H1 (cell line): ENCODE data around the gene TEAD4. TPM values are rescaled to one million over a fixed set of nuclear protein-coding genes. Genes with fewer than 3 reads are reported as not detected.

Source experiments
- CTCF ChIA-PET: fragments of 300-600 bp; sonication (Branson Sonifier 250); formaldehyde crosslinking; loops from one replicate; lab custom pipeline; 2021; ENCODE audit not compliant: partially characterized antibody; lab: Charles Lee
- POLR2A ChIA-PET: fragments of 300-600 bp; sonication (Branson Sonifier 250); formaldehyde crosslinking; loops from one replicate; lab custom pipeline; 2021; ENCODE audit warnings: inconsistent platforms; ENCODE audit not compliant: partially characterized antibody; lab: Charles Lee
- DNase-seq, 2 experiments: peaks; one replicate each; pipeline versions ENCODE4 v3.0.0 to v3.0.0-alpha.2; 2010 to 2022; ENCODE audit warnings: low spot score in 2 of 2, low read depth in 1 of 2, mixed read lengths in 1 of 2
- FAIRE-seq: peaks from 2 replicates; lab custom pipeline; 2011; peaks lifted over from hg19 to GRCh38; lab: Jason Lieb, UNC
- H2AFZ ChIP-seq: 2 replicates; pipeline ENCODE4 v1.8.1; 2012; ENCODE audit warnings: low read length, inconsistent platforms
- H2AK5ac ChIP-seq: 2 replicates; pipeline ENCODE4 v1.6.1; 2013; ENCODE audit warnings: low read depth, low read length
- H2BK120ac ChIP-seq: replicated peaks from 2 replicates; pipeline ENCODE3; 2013; ENCODE audit warnings: low read depth, low read length, inconsistent platforms
- H2BK12ac ChIP-seq: 2 replicates; pipeline ENCODE4 v1.6.1; 2013; ENCODE audit warnings: low read depth, low read length
- H2BK15ac ChIP-seq: 2 replicates; pipeline ENCODE4 v1.6.1; 2013; ENCODE audit warnings: low read length
- H2BK20ac ChIP-seq: 2 replicates; pipeline ENCODE4 v1.6.1; 2013; ENCODE audit warnings: low read length
- H2BK5ac ChIP-seq: 2 replicates; pipeline ENCODE4 v1.6.1; 2013; ENCODE audit warnings: low read depth, low read length
- H3K14ac ChIP-seq: 2 replicates; pipeline ENCODE4 v1.6.1; 2013; ENCODE audit warnings: inconsistent platforms; ENCODE audit not compliant: insufficient read length
- H3K18ac ChIP-seq: 2 replicates; pipeline ENCODE4 v1.6.1; 2013; ENCODE audit warnings: low read length; ENCODE audit errors: extremely low read depth
- H3K23ac ChIP-seq: 2 replicates; pipeline ENCODE4 v1.6.1; 2013; ENCODE audit warnings: inconsistent platforms; ENCODE audit not compliant: insufficient read length
- H3K23me2 ChIP-seq: 2 replicates; pipeline ENCODE4 v1.6.1; 2013; ENCODE audit warnings: low read depth, low read length
- H3K27ac ChIP-seq: 2 replicates; pipeline ENCODE4 v1.6.1; 2011; ENCODE audit warnings: low read depth, low read length, inconsistent platforms
- H3K27me3 ChIP-seq, 4 experiments: replicated peaks in 1 of 4; 1 replicate in 1 of 4; 2 replicates in 3 of 4; pipeline versions ENCODE4 v1.6.1 to v1.8.1; 2011 to 2013; ENCODE audit warnings: low read length in 3 of 4, mild to moderate bottlenecking in 3 of 4, inconsistent platforms in 2 of 4, mixed read lengths in 2 of 4, moderate library complexity in 1 of 4; ENCODE audit not compliant: control insufficient read depth in 3 of 4, insufficient read depth in 3 of 4; ENCODE audit errors: extremely low read depth in 1 of 4
- H3K36me3 ChIP-seq, 4 experiments: 2 replicates each; pipeline versions ENCODE4 v1.6.1 to v1.8.1; 2011 to 2013; ENCODE audit warnings: mild to moderate bottlenecking in 4 of 4, low read length in 3 of 4, moderate library complexity in 2 of 4, control low read depth in 1 of 4, inconsistent platforms in 1 of 4; ENCODE audit not compliant: insufficient read depth in 4 of 4, control insufficient read depth in 2 of 4
- H3K4ac ChIP-seq: replicated peaks from 2 replicates; pipeline ENCODE3; 2013; ENCODE audit warnings: low read length, low read depth, mixed read lengths, inconsistent platforms; ENCODE audit not compliant: insufficient read length
- H3K4me1 ChIP-seq, 4 experiments: replicated peaks in 1 of 4; 1 replicate in 1 of 4; 2 replicates in 3 of 4; pipeline versions ENCODE4 v1.6.1 to v1.8.1; 2011 to 2013; ENCODE audit warnings: low read length in 3 of 4, inconsistent platforms in 2 of 4, mixed read lengths in 1 of 4; ENCODE audit not compliant: insufficient read depth in 4 of 4, control insufficient read depth in 3 of 4
- H3K4me2 ChIP-seq, 2 experiments: 2 replicates each; pipeline versions ENCODE4 v1.6.1 to v1.8.1; 2011 to 2013; ENCODE audit warnings: low read depth in 2 of 2, low read length in 2 of 2, control low read depth in 1 of 2, inconsistent platforms in 1 of 2, mild to moderate bottlenecking in 1 of 2; ENCODE audit not compliant: insufficient read depth in 1 of 2
- H3K4me3 ChIP-seq, 4 experiments: fragments of 200-600, 300-600 bp in 1 of 4; sonication (generic), shearing (Covaris generic), sonication (Bioruptor Twin) in 1 of 4; 2 replicates each; pipeline versions ENCODE4 v1.5.1 to v1.8.1; 2011 to 2016; ENCODE audit warnings: low read length in 4 of 4, low read depth in 3 of 4, control low read depth in 2 of 4, inconsistent platforms in 2 of 4, mild to moderate bottlenecking in 2 of 4, mixed read lengths in 1 of 4, moderate library complexity in 1 of 4; ENCODE audit not compliant: insufficient read depth in 2 of 4; ENCODE audit errors: extremely low read depth in 1 of 4
- H3K56ac ChIP-seq: replicated peaks from 2 replicates; pipeline ENCODE3; 2013; ENCODE audit warnings: low read depth, mild to moderate bottlenecking, mixed read lengths, low read length, inconsistent platforms; ENCODE audit not compliant: insufficient read length
- H3K79me1 ChIP-seq: 2 replicates; pipeline ENCODE4 v1.6.1; 2013; ENCODE audit warnings: low read depth, low read length, control low read depth
- H3K79me2 ChIP-seq, 2 experiments: 2 replicates each; pipeline versions ENCODE4 v1.6.1 to v1.8.1; 2012 to 2013; ENCODE audit warnings: low read length in 2 of 2, mild to moderate bottlenecking in 2 of 2, inconsistent platforms in 1 of 2; ENCODE audit not compliant: insufficient read depth in 2 of 2, control insufficient read depth in 1 of 2
- H3K9ac ChIP-seq, 4 experiments: replicated peaks in 1 of 4; 1 replicate in 1 of 4; 2 replicates in 3 of 4; pipeline versions ENCODE4 v1.6.1 to v1.8.1; 2011 to 2013; ENCODE audit warnings: low read depth in 3 of 4, low read length in 3 of 4, control low read depth in 2 of 4, mild to moderate bottlenecking in 2 of 4, moderate library complexity in 2 of 4, inconsistent platforms in 1 of 4; ENCODE audit errors: extremely low read depth in 1 of 4
- H3K9me3 ChIP-seq, 2 experiments: 2 replicates each; pipeline versions ENCODE4 v1.6.1 to v1.8.1; 2012 to 2013; ENCODE audit warnings: mild to moderate bottlenecking in 2 of 2, moderate library complexity in 2 of 2, control low read depth in 1 of 2, inconsistent platforms in 1 of 2, low read depth in 1 of 2, low read length in 1 of 2, mixed read lengths in 1 of 2; ENCODE audit not compliant: insufficient read depth in 2 of 2
- H4K20me1 ChIP-seq, 2 experiments: replicated peaks in 1 of 2; 2 replicates each; pipeline versions ENCODE3 to v1.8.1; 2011 to 2013; ENCODE audit warnings: inconsistent platforms in 2 of 2, low read length in 2 of 2, mild to moderate bottlenecking in 1 of 2; ENCODE audit not compliant: insufficient read depth in 2 of 2, control insufficient read depth in 1 of 2
- H4K5ac ChIP-seq: 2 replicates; pipeline ENCODE4 v1.6.1; 2013; ENCODE audit warnings: low read length, low read depth, mixed read lengths, inconsistent platforms; ENCODE audit not compliant: insufficient read length
- H4K8ac ChIP-seq: 2 replicates; pipeline ENCODE4 v1.8.0; 2013; ENCODE audit warnings: mild to moderate bottlenecking, moderate library complexity, low read length, inconsistent platforms; ENCODE audit not compliant: insufficient read depth; ENCODE audit errors: extremely low read depth
- H4K91ac ChIP-seq: replicated peaks from 2 replicates; pipeline ENCODE3; 2013; ENCODE audit warnings: low read length, mixed read lengths, inconsistent platforms; ENCODE audit not compliant: insufficient read length
- CHD1 ChIP-seq: IDR thresholded peaks from 2 replicates; pipeline ENCODE4 v1.6.1; 2012; ENCODE audit warnings: low read depth, low read length, improper control_type of control experiment
- CTBP2 ChIP-seq: IDR thresholded peaks from 2 replicates; pipeline ENCODE4 v1.7.0; 2011; ENCODE audit warnings: borderline replicate concordance, mild to moderate bottlenecking, moderate library complexity, mixed read lengths, low read length; ENCODE audit not compliant: insufficient read depth, insufficient read length
- GABPA ChIP-seq: IDR thresholded peaks from 2 replicates; pipeline ENCODE4 v1.6.1; 2011; ENCODE audit warnings: mild to moderate bottlenecking, low read length, moderate library complexity, borderline replicate concordance; ENCODE audit not compliant: insufficient read depth
- GTF2F1 ChIP-seq: IDR thresholded peaks from 2 replicates; pipeline ENCODE4 v1.6.1; 2012; ENCODE audit warnings: low read depth, low read length, improper control_type of control experiment, borderline replicate concordance
- HDAC6 ChIP-seq: IDR thresholded peaks from one replicate; pipeline ENCODE4 v1.7.1; 2012; ENCODE audit warnings: low read depth, mild to moderate bottlenecking, inconsistent platforms, low read length, moderate library complexity
- JUND ChIP-seq: IDR thresholded peaks from 2 replicates; pipeline ENCODE4 v1.6.1; 2011; ENCODE audit warnings: mild to moderate bottlenecking, improper control_type of control experiment, low read length
- NRF1 ChIP-seq: IDR thresholded peaks from 2 replicates; pipeline ENCODE4 v1.6.1; 2011; ENCODE audit warnings: mild to moderate bottlenecking, low read depth, low read length, improper control_type of control experiment
- POLR2A ChIP-seq, 2 experiments: IDR thresholded peaks; 1 replicate in 1 of 2; 2 replicates in 1 of 2; pipeline ENCODE4 v1.6.1; 2011; ENCODE audit warnings: low read depth in 2 of 2, low read length in 2 of 2, mild to moderate bottlenecking in 2 of 2; ENCODE audit errors: control extremely low read depth in 1 of 2
- RFX5 ChIP-seq: IDR thresholded peaks from 2 replicates; pipeline ENCODE4 v1.6.1; 2011; ENCODE audit warnings: low read depth, low read length, improper control_type of control experiment, borderline replicate concordance
- SRF ChIP-seq: IDR thresholded peaks from 2 replicates; pipeline ENCODE4 v1.6.1; 2011; ENCODE audit warnings: mild to moderate bottlenecking, low read depth, low read length, moderate library complexity
- TAF1 ChIP-seq: IDR thresholded peaks from 2 replicates; pipeline ENCODE4 v1.6.1; 2011; ENCODE audit warnings: mild to moderate bottlenecking, low read depth, low read length
- YY1 ChIP-seq: IDR thresholded peaks from 2 replicates; pipeline ENCODE4 v1.6.1; 2011; ENCODE audit warnings: low read depth, mild to moderate bottlenecking, low read length
- WGBS, 2 experiments: shearing (Covaris generic) in 1 of 2; methylation state at CpG; one replicate each; pipeline versions ENCODE4 v1.1.6 to v1.1.7; 2013 to 2015; ENCODE audit warnings: low lambda C conversion rate in 2 of 2, mixed read lengths in 2 of 2, inconsistent platforms in 1 of 2, low coverage in 1 of 2, missing lambda C conversion rate in 1 of 2; ENCODE audit not compliant: insufficient replicate concordance in 2 of 2, insufficient coverage in 1 of 2, insufficient read length in 1 of 2; ENCODE audit errors: extremely low coverage in 1 of 2, missing lambda C conversion rate in 1 of 2; 5-methylcytosine and 5-hydroxymethylcytosine counted together
- polyA plus RNA-seq, 7 experiments: library from polyadenylated mRNA; depleted of rRNA in 3 of 7; stranded (reverse) in 5 of 7; unstranded in 2 of 7; fragments of >200 nt in 5 of 7; fragments of 200-250 nt in 2 of 7; gene quantifications; 1 replicate in 5 of 7; 2 replicates in 1 of 7; 4 replicates in 1 of 7; pipeline versions ENCODE4 v1.2.1 to v1.2.3, GENCODE V29; 2011 to 2013; ENCODE audit warnings: missing spikeins in 2 of 7, mixed read lengths in 2 of 7
- total RNA-seq: library from RNA; stranded (reverse); fragmentation: NEBNext Ultra II Directional; extraction: Animal tissue kit (Norgen Biotek cat#: 25700); gene quantifications from 2 replicates; pipeline ENCODE4 v1.2.1, GENCODE V29; 2021

TEAD4 gene
- total and polyA plus RNA-seq, 2 of the 8 experiments (the other 6 are each of a cell fraction or from before 2014, with no cell fraction given) = 56.7 to 116 TPM

- DNase-seq = no peak
- Histone ChIP-seq H3K56ac (no peak overlapping the region), H3K79me1 (peaks cover 4% of the 10 kb centered on the region), H3K4ac (no peak overlapping the region), H4K20me1 (peaks cover 2 to 13% of the 10 kb centered on the region in 2 experiments), H4K8ac (no peak overlapping the region), H3K9ac (no peak overlapping the region), H3K4me2 (no peak overlapping the region), H2AFZ (no peak overlapping the region), H3K36me3 (peaks cover 4 to 22% (median 18%) of the 10 kb centered on the region in 4 experiments; a peak in 7 of 8 replicates), H3K27ac (no peak overlapping the region), H3K14ac (no peak overlapping the region), H2BK5ac (no peak overlapping the region; the same call in 1 of the 2 replicates), H4K5ac (no peak overlapping the region), H3K23me2 (no peaks in the 10 kb centered on the region), H3K9me3 (no peaks in the 10 kb centered on the region), H3K4me3 (no peak overlapping the region), H3K23ac (no peak overlapping the region), H2BK15ac (no peak overlapping the region), H3K18ac (no peak overlapping the region), H4K91ac (no peak overlapping the region), H2BK120ac (no peak overlapping the region), H3K4me1 (no peaks in the 10 kb centered on the region; a peak in 3 of 7 replicates), H2BK12ac (no peak overlapping the region), H3K27me3 (no peaks in the 10 kb centered on the region), H2AK5ac (no peak overlapping the region), H3K79me2 (no peaks in the 10 kb centered on the region), H2BK20ac (no peak overlapping the region)
- no peak for FAIRE-seq
- ChIA-PET CTCF (interaction anchor here (0.8 to 4.3 kb wide), 32 partner anchors 9 to 242 kb away, joined by 3 to 30 read pairs (median 5); partner anchors contain the start of gene TEX52), POLR2A (interaction anchor here (1.1 to 1.9 kb wide), 6 partner anchors 16 to 143 kb away, joined by 3 to 7 read pairs (median 4); partner anchors contain the start of genes TEAD4 and TULP3)
- 85% methylated on average over 27 of the region's 27 CpGs; no CpG with 5 or more reads in 1 of the 2 experiments for WGBS, 2 experiments
- TF ChIP-seq NRF1 = no peak
- TF ChIP-seq JUND = no peak
- no peak for TF ChIP-seq TAF1
- no peak for TF ChIP-seq RFX5
- no peak for TF ChIP-seq CHD1
- TF ChIP-seq GABPA = no peak
- TF ChIP-seq CTBP2 = no peak
- no peak for TF ChIP-seq YY1
- no peak for TF ChIP-seq POLR2A (IDR thresholded peaks at IDR 0.05; ENCODE audit: control extremely low read depth in 1 of 2, low read depth in 2 of 2, low read length in 2 of 2)
- no peak for TF ChIP-seq HDAC6
- TF ChIP-seq GTF2F1 = no peak
- no peak for TF ChIP-seq SRF
Measured at GRCh38 chr12:3032770-3033538, 73.8 kb downstream of the TEAD4 start.
